GM12891 (cell line): ENCODE results near the gene TMEM121.

ENCODE experiments used
- PAX5 ChIP-seq: IDR thresholded peaks from 2 replicates; pipeline ENCODE4 v1.6.1; 2011; ENCODE audit warnings: low read length, moderate library complexity, mild to moderate bottlenecking; ENCODE audit not compliant: insufficient read depth, severe bottlenecking
- POLR2A ChIP-seq: IDR thresholded peaks from 2 replicates; pipeline ENCODE4 v1.6.1; 2011; ENCODE audit warnings: low read depth, low read length, control low read depth
- POLR2AphosphoS5 ChIP-seq: IDR thresholded peaks from 2 replicates; pipeline ENCODE4 v1.6.1; 2011; ENCODE audit warnings: low read depth, low read length, control low read depth
- POU2F2 ChIP-seq: IDR thresholded peaks from 2 replicates; pipeline ENCODE4 v1.6.1; 2011; ENCODE audit warnings: low read depth, mild to moderate bottlenecking, control low read depth, low read length, moderate library complexity
- SPI1 ChIP-seq: IDR thresholded peaks from 2 replicates; pipeline ENCODE4 v1.6.1; 2011; ENCODE audit warnings: low read depth, low read length, control low read depth
- TAF1 ChIP-seq: IDR thresholded peaks from 2 replicates; pipeline ENCODE4 v1.6.1; 2011; ENCODE audit warnings: low read depth, low read length, control low read depth

GRCh38 chr14:105529319-105529568 is 2.9 kb downstream of the TMEM121 start:
- TF ChIP-seq SPI1 (no peak), POLR2A (no peak), PAX5 (no peak), POLR2AphosphoS5 (no peak), TAF1 (no peak), POU2F2 (no peak)
